Measurements from ENCODE around the gene POLD1.
A peak's percentile ranks its signal among the peaks of the same experiment; 100 is the strongest.
"Not testable (repeated sequence)": the region's sequence is repeated elsewhere in the genome, so short reads cannot be mapped to it uniquely, and the experiment has no call there.

Gene POLD1

DNA sequence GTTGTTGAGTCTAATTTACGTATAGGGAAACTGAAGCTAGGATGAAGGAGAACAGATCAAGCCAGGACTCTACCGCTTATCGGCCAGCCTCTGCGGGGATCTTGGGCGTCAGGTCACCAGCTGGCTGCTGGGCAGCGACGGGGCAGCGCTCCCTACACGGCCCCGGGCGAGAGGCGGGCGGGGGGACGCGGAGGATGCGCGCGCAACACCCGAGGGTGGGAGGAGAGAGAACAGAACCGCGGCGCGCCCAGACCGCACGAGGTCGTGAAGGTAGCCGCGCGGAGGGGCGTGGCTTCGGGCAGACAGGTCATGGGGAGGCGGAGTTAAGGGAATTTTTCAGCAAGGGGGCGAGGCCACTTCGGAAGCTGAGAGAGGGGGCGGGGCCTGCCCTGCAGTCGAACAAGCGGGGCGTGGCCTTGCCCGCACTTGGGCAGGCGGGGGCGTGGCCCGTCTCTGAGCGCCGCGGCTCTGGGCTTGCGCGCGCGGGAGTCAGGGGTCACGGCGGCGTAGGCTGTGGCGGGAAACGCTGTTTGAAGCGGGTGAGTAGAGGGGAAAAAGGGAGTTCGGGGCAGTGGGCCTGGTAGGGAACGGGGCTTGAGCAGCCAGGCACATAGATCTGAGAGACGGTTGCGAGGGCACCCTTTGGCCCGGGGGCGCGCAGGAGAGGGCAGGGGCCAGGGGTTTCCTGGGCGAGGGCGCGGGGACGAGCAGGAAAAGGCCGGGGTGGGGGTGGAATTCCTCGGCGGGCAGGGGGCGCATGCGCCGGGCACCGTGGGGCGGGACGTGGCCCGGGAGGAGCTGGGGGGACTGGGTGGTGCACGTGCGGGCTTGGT, at the start of gene POLD1:
POLD1 (plus strand) TSS at position 496 of the 833 bp plus-strand sequence. CDS start 14,505 bp downstream, outside the sequence.
- H3K27ac ChIP-seq, result peak within 1 kb of the TSS; percentile 74
- no peak for TF ChIP-seq ZFX (IDR thresholded peaks at IDR 0.05; ENCODE audit: borderline replicate concordance)
- TF ChIP-seq, protein P1, sequence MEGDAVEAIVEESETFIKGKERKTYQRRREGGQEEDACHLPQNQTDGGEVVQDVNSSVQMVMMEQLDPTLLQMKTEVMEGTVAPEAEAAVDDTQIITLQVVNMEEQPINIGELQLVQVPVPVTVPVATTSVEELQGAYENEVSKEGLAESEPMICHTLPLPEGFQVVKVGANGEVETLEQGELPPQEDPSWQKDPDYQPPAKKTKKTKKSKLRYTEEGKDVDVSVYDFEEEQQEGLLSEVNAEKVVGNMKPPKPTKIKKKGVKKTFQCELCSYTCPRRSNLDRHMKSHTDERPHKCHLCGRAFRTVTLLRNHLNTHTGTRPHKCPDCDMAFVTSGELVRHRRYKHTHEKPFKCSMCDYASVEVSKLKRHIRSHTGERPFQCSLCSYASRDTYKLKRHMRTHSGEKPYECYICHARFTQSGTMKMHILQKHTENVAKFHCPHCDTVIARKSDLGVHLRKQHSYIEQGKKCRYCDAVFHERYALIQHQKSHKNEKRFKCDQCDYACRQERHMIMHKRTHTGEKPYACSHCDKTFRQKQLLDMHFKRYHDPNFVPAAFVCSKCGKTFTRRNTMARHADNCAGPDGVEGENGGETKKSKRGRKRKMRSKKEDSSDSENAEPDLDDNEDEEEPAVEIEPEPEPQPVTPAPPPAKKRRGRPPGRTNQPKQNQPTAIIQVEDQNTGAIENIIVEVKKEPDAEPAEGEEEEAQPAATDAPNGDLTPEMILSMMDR (IDR thresholded peaks at IDR 0.05), result no peak

- no peak for TF ChIP-seq ZFX (IDR thresholded peaks at IDR 0.05; ENCODE audit: borderline replicate concordance)
- TF ChIP-seq, protein P1 (IDR thresholded peaks at IDR 0.05), result no peak
- H3K27ac ChIP-seq, result no peak overlapping the region
Measured at GRCh38 chr19:50334741-50335421, 49.3 kb upstream of the POLD1 start.

DNA sequence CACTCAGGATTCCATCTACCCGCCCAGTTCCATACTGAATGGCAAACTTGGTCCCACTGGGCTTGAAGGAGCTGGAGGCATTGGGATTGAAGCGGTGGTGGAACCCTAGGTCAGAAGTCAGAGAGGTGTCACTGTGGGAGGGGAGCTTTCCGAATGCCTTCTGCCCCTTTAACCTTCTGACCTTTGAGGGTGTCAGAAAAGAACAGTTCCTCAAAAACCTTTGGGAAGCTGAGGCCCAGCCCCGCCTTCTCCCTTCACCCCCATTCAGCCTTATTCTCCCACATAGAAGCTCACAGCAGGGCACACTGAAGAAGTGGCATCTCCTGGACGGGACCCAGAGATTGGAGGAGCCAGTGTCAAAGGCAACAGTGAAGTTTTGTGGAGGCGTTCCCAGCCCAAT, 47.1 kb upstream of the POLD1 start:
- H3K27ac ChIP-seq, result not testable (repeated sequence)

GRCh38 chr19:50340331-50340730, 43.8 kb upstream of the POLD1 start:
- TF ChIP-seq, protein P1 (IDR thresholded peaks at IDR 0.05), result no peak
- no peak for TF ChIP-seq ZFX (IDR thresholded peaks at IDR 0.05; ENCODE audit: borderline replicate concordance)
- no peak overlapping the region for H3K27ac ChIP-seq

DNA sequence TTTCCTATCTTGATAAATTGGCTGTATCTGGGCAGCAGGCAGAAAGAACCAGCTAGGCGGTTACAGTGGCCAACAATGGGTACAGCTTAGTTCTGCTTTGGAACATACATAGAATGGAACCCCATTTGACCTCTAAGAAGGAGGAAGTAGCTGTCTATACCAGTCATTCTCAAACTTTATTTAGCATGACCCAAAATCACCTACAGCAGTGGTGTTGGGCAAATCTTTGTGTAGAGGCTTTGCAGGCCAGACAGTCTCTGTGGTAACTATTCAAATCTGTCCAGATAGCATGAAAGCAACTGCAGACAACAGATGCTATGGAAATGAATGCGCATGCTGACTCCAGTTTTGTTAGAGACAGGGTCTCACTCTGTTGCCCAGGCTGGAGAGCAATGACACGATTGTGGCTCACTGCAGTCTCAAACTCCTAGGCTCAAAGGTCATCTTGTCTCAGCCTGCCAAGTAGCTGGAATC, 43.0 kb upstream of the POLD1 start:
- no peak for TF ChIP-seq ZFX (IDR thresholded peaks at IDR 0.05; ENCODE audit: borderline replicate concordance)
- TF ChIP-seq, protein P1 (IDR thresholded peaks at IDR 0.05), result no peak
- no peak overlapping the region for H3K27ac ChIP-seq

GRCh38 chr19:50344661-50345318, 39.4 kb upstream of the POLD1 start:
- H3K27ac ChIP-seq, result no peak overlapping the region
- no peak for TF ChIP-seq ZFX (IDR thresholded peaks at IDR 0.05; ENCODE audit: borderline replicate concordance)
- TF ChIP-seq, protein P1 (IDR thresholded peaks at IDR 0.05), result no peak

- H3K27ac ChIP-seq, result not testable (repeated sequence)
Measured at GRCh38 chr19:50347089-50347581, 37.0 kb upstream of the POLD1 start.
